Pancreas (tissue), 10 donors: ENCODE data around the gene TOX4. TPM values are rescaled to one million over a fixed set of nuclear protein-coding genes. Genes with fewer than 3 reads are reported as not detected.

ENCODE experiments used
- ATAC-seq, 4 donors: fragments of 200-7000 bp; cut with Tn5 transposase; one replicate each; pipeline versions ENCODE4 v1.8.0 to v1.9.1; 2020; ENCODE audit warnings: mild to moderate bottlenecking in 4 of 4, moderate library complexity in 4 of 4
- DNase-seq, 6 donors: peaks; one replicate each; pipeline ENCODE4 v3.0.0-alpha.2; 2020
- FAIRE-seq: peaks from 2 replicates; lab custom pipeline; 2012; peaks lifted over from hg19 to GRCh38; lab: Jason Lieb, UNC
- H3K27ac ChIP-seq, 4 donors: fragments of 200-600 bp; sonication (generic); 1 replicate in 3 of 4; 2 replicates in 1 of 4; pipeline versions ENCODE4 v1.5.0 to v1.8.0; 2020
- H3K27me3 ChIP-seq, 4 donors: fragments of 200-600 bp; one replicate each; pipeline ENCODE4 v1.8.0; 2021
- H3K36me3 ChIP-seq, 3 donors: fragments of 200-600 bp; sonication (generic) in 1 of 3; one replicate each; pipeline versions ENCODE4 v1.5.0 to v1.8.0; 2020 to 2021
- H3K4me1 ChIP-seq, 3 donors: fragments of 200-600 bp; one replicate each; pipeline ENCODE4 v1.8.0; 2021
- H3K4me3 ChIP-seq, 4 donors: fragments of 200-600 bp; sonication (generic) in 2 of 4; one replicate each; pipeline versions ENCODE4 v1.5.0 to v1.8.0; 2020 to 2021
- H3K9me3 ChIP-seq, 4 donors: fragments of 200-600 bp; one replicate each; pipeline ENCODE4 v1.8.0; 2021
- WGBS, 2 donors: extraction: QIAGEN DNeasy Blood & Tissue Kit; methylation state at CpG; one replicate each; pipeline ENCODE4 v1.1.7; 2013; 5-methylcytosine and 5-hydroxymethylcytosine counted together
- intact Hi-C, 3 donors: fragments of 100-400 bp; cut with DNase I; formaldehyde crosslinking; loops; one replicate each; pipeline versions ENCODE4 v1.11.1 to v1.14.2; 2022
- polyA plus RNA-seq, 2 donors: library from polyadenylated mRNA; stranded (reverse); fragments of 200-250 nt; gene quantifications; one replicate each; pipeline ENCODE4 v1.2.3, GENCODE V29; 2013
- total RNA-seq, 6 donors: library from RNA; stranded (reverse); fragmentation: NEBNext Ultra II Directional in 4 of 6; extraction: Animal tissue kit (Norgen Biotek cat#: 25700) in 4 of 6; gene quantifications; one replicate each; pipeline versions ENCODE4 v1.2.1 to v1.2.4, GENCODE V29; 2021 to 2023
- TF ChIP-seq, protein P1 (sequence below), 4 donors: fragments of 200-600 bp; sonication (generic) in 3 of 4; IDR thresholded peaks; one replicate each; pipeline versions ENCODE4 v1.5.0 to v1.8.0; 2021; ENCODE audit warnings: antibody characterized with exemption in 4 of 4
- donor health status: healthy with polysubstance abuse.
- donor health status: DM: no; HTN: no; CAD: no; lungs with moderate emphysema.
- donor health status: DM: no; HTN: no; CAD: no.
- donor health status: control.
- donor health status: control.
- donor health status: Bipolar disorder and iron deficiency.
- donor health status: DM: yes; HTN: yes; CAD: no.
- donor health status: DM: no; HTN: no; CAD: no.
- donor health status: DM: no; HTN: no; CAD: no.
- donor health status: DM: yes; HTN: yes; CAD: no.

The TOX4 gene
- total and polyA plus RNA-seq, 8 donors: 13.2 to 39.7 (median 36.8) TPM

DNA sequence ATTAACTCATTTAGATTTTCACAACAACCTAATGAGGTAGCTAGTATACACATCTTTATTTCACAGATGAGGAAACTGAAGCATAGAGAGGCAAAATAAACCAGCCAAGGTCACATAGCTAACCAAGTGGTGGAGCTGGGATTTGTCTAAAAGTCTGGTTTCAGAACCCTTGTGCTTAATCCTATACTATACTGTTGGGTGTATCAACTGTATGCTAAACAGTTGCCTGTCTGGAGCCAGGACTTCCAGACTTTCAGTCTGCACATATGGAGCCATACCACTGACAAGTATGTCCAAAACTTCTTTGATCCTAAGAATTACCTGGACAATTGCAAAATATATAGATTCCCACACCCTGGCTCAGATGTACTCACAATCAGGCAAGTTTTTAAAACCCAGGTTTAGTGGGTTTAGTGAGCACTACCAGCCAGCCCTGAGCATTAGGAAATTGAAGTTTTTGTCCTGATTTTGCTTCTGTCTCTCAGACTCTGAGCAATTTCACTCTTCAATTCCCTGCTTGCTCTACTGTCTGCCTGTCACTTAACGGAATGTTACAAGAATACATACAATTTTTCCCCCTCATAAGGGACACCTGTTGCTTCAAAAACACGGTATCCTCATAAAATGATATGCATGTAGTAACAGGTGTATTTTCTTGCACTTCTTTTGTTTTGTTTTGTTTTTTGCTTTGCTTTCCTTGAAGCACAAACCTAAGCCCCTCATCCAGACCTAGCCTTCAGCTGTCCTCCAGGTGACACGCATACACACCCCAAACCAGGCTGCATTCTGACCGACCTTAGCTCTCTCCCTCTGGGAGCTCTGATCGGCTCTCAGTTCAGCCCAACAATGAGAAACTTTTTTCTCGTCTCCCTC is 58.8 kb downstream of the TOX4 start:
- ATAC-seq (peak in 3 of 4 donors; percentile 28 to 40 (median 40)), DNase-seq (no peak), FAIRE-seq (no peak)
- intact Hi-C loops: no loop called here
- H3K27ac ChIP-seq: no peak overlapping the region
- H3K27me3 ChIP-seq: peaks cover 0 to 3% (median 0%) of the 10 kb centered on the region in 4 donors
- TF ChIP-seq, protein P1, sequence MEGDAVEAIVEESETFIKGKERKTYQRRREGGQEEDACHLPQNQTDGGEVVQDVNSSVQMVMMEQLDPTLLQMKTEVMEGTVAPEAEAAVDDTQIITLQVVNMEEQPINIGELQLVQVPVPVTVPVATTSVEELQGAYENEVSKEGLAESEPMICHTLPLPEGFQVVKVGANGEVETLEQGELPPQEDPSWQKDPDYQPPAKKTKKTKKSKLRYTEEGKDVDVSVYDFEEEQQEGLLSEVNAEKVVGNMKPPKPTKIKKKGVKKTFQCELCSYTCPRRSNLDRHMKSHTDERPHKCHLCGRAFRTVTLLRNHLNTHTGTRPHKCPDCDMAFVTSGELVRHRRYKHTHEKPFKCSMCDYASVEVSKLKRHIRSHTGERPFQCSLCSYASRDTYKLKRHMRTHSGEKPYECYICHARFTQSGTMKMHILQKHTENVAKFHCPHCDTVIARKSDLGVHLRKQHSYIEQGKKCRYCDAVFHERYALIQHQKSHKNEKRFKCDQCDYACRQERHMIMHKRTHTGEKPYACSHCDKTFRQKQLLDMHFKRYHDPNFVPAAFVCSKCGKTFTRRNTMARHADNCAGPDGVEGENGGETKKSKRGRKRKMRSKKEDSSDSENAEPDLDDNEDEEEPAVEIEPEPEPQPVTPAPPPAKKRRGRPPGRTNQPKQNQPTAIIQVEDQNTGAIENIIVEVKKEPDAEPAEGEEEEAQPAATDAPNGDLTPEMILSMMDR (IDR thresholded peaks at IDR 0.05): no peak
- no peaks in the 10 kb centered on the region for H3K36me3 ChIP-seq
- 32 to 36% methylated on average over 6 of the region's 6 CpGs for WGBS, 2 donors
- H3K4me1 ChIP-seq: no peaks in the 10 kb centered on the region
- no peaks in the 10 kb centered on the region for H3K9me3 ChIP-seq
- H3K4me3 ChIP-seq: peak overlapping the region in 1 of 4 donors; percentile 36

DNA sequence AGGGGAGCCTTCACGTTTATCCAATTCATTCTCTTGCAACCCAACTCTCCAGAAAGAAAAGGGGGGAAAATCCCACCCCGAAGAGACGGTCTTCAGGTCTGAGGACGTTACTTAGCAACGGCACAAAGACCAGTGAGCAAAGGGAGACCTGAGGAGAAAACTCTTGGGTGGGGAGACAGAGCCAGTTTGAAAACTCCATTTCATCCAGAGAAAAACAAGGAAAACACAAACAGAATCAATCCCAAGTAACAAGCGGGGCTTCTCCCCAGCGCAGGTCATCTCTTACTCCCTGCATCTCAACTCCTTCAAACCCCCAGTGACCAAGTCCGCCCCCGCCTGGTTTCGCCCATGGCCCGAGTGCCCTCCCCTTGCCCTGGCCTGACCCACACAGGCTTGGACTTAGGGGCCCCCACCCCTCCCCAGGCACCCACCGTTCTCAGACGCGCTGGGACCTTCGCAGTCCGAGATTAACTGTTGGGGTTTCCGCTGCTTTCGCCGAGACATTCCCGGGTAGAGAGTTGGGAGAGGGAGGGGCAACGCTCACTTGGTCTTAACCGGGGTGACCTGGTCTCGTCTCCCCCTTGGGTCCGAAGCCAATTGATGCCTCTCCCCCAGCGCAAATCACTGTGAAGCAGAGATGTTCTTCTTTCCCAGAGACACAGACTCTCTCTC is 59.6 kb downstream of the TOX4 start:
- Histone ChIP-seq H3K36me3 (no peaks in the 10 kb centered on the region), H3K9me3 (no peaks in the 10 kb centered on the region), H3K27me3 (peaks cover 0 to 3% (median 0%) of the 10 kb centered on the region in 4 donors), H3K4me1 (no peaks in the 10 kb centered on the region), H3K27ac (no peak overlapping the region), H3K4me3 (peak overlapping the region in 1 of 4 donors; percentile 36)
- WGBS, 2 donors: 7% methylated on average over 25 of the region's 25 CpGs
- DNase-seq (no peak), FAIRE-seq (no peak), ATAC-seq (peak in 3 of 4 donors; percentile 16 to 39 (median 34))
- intact Hi-C loops: no loop called here
- TF ChIP-seq, protein P1 (IDR thresholded peaks at IDR 0.05): no peak

GRCh38 chr14:21537090-21537424 is 60.1 kb downstream of the TOX4 start:
- DNase-seq (no peak), ATAC-seq (no peak), FAIRE-seq (no peak)
- Histone ChIP-seq H3K27me3 (peaks cover 0 to 3% (median 0%) of the 10 kb centered on the region in 4 donors), H3K9me3 (no peaks in the 10 kb centered on the region), H3K27ac (no peak overlapping the region), H3K4me1 (no peaks in the 10 kb centered on the region), H3K4me3 (peak overlapping the region in 1 of 4 donors; percentile 36), H3K36me3 (no peaks in the 10 kb centered on the region)
- WGBS, 2 donors: 29 to 47% methylated on average over 3 of the region's 3 CpGs
- intact Hi-C loops: no loop called here
- TF ChIP-seq, protein P1 (IDR thresholded peaks at IDR 0.05): no peak

DNA sequence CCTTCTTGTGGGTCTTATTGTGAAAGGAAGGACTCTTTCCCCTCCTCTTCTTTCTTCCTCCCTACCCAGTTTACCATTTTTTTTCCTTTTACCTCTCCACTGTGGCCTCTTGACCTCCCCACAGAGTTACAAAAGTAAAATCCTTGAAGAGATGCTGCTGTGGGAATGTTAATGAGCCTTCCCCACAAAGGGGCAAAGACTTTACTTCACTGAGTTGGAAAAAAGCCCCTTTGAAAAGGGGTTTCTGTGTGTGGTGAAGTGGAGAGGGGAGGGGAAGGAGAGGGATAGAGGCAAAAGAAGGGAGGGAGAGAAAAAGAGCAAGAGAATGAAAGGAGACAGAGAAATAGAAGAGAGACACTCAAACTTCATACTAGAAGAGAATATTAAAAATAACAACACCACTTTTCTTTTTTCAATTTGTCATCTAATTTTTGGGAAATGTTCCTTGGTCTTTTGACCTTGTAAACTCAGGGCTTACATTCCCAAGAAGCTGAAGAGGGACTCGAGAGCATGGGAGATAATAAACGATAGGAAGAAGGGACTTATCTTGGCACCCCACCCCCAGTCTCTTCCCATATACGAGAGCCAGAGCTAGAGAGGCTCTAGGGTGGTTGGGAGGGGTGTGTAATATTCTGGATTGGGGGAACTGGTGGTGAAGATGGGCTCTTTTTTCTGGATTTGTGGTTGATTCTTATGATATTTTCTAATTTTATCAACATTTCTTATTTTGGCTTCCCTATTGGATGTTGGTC is 62.4 kb downstream of the TOX4 start:
- H3K36me3 ChIP-seq: no peaks in the 10 kb centered on the region
- no peak overlapping the region for H3K27ac ChIP-seq
- peaks cover 0 to 3% (median 0%) of the 10 kb centered on the region in 4 donors for H3K27me3 ChIP-seq
- H3K4me3 ChIP-seq: no peak overlapping the region
- TF ChIP-seq, protein P1 (IDR thresholded peaks at IDR 0.05): no peak
- DNase-seq (no peak), FAIRE-seq (no peak), ATAC-seq (no peak)
- no peaks in the 10 kb centered on the region for H3K4me1 ChIP-seq
- intact Hi-C loops: no loop called here
- no peaks in the 10 kb centered on the region for H3K9me3 ChIP-seq
- 34 to 57% methylated on average over 3 of the region's 3 CpGs for WGBS, 2 donors
